HCT116 (cell line): Measurements from ENCODE around the gene MED14. TPM values are rescaled to one million over a fixed set of nuclear protein-coding genes. Genes with fewer than 3 reads are reported as not detected.

Experiments
- ATAC-seq: fragments of 200-7000 bp; cut with Tn5 transposase; 2 replicates; pipeline ENCODE4 v1.9.1; 2020; ENCODE audit warnings: mild to moderate bottlenecking, moderate library complexity
- BruUV-seq: library from RNA; stranded (reverse); fragments of 400-500 nt; replicated peaks from 2 replicates; lab custom pipeline; 2021; lab: Mats Ljungman, UMichigan
- CTCF ChIA-PET: fragments of 300-600 bp; sonication (Branson Sonifier 250); formaldehyde crosslinking; loops from one replicate; lab custom pipeline; 2021; ENCODE audit warnings: antibody characterized with exemption; lab: Charles Lee
- POLR2A ChIA-PET: fragments of 300-600, 350-600 bp; sonication (Branson Sonifier 250); formaldehyde crosslinking; loops from one replicate; lab custom pipeline; 2021; ENCODE audit warnings: antibody characterized with exemption; lab: Charles Lee
- RAD21 ChIA-PET, 2 experiments: fragments of 300-600 bp; sonication (Branson Sonifier 250); formaldehyde crosslinking; loops; one replicate each; lab custom pipeline; 2023; ENCODE audit warnings: low total read pairs in 2 of 2; ENCODE audit not compliant: uncharacterized antibody in 2 of 2, unreplicated experiment in 2 of 2, low non-redundant PET in 1 of 2; lab: Charles Lee
- DNase-seq: peaks from one replicate; pipeline ENCODE4 v3.0.0-alpha.2; 2010; ENCODE audit warnings: low read depth, low spot score
- H2AFZ ChIP-seq: fragments of 200-600 bp; shearing (Covaris generic), sonication (generic); 2 replicates; pipeline ENCODE4 v1.6.1; 2017; ENCODE audit warnings: low read depth, mixed run types, mixed read lengths, antibody characterized with exemption, low read length; ENCODE audit not compliant: poor library complexity, severe bottlenecking
- H3K27ac ChIP-seq: 2 replicates; pipeline ENCODE4 v1.5.1; 2012; ENCODE audit warnings: low read depth, low read length
- H3K27me3 ChIP-seq: fragments of 200-600 bp; sonication (generic); 2 replicates; pipeline ENCODE4 v1.6.1; 2016; ENCODE audit warnings: mixed run types, low read length, mixed read lengths; ENCODE audit not compliant: insufficient read depth
- H3K36me3 ChIP-seq, 2 experiments: fragments of 200-500 bp in 1 of 2; fragments of 200-600 bp in 1 of 2; sonication (Bioruptor generic) in 1 of 2; sonication (generic) in 1 of 2; 2 replicates each; pipeline versions ENCODE4 v1.5.1 to v1.6.1; 2014 to 2016; ENCODE audit warnings: low read length in 2 of 2, inconsistent platforms in 1 of 2, mixed read lengths in 1 of 2, mixed run types in 1 of 2; ENCODE audit not compliant: insufficient read depth in 2 of 2, control insufficient read depth in 1 of 2
- H3K4me1 ChIP-seq, 2 experiments: fragments of 200-600 bp in 1 of 2; sonication (generic) in 1 of 2; 2 replicates each; pipeline versions ENCODE4 v1.5.1 to v1.6.1; 2012 to 2017; ENCODE audit warnings: low read length in 2 of 2, inconsistent platforms in 1 of 2, mild to moderate bottlenecking in 1 of 2, mixed read lengths in 1 of 2, mixed run types in 1 of 2, moderate library complexity in 1 of 2; ENCODE audit not compliant: insufficient read depth in 2 of 2, control insufficient read depth in 1 of 2
- H3K4me2 ChIP-seq: fragments of 200-600 bp; sonication (generic); 2 replicates; pipeline ENCODE4 v1.6.1; 2017; ENCODE audit warnings: mixed run types, low read length, mixed read lengths
- H3K4me3 ChIP-seq, 2 experiments: fragments of 200-600 bp in 1 of 2; sonication (generic) in 1 of 2; replicated peaks in 1 of 2; 2 replicates each; pipeline ENCODE4 v1.5.1; 2011 to 2016; ENCODE audit warnings: low read length in 2 of 2, control low read depth in 1 of 2, low read depth in 1 of 2, mild to moderate bottlenecking in 1 of 2, mixed read lengths in 1 of 2, mixed run types in 1 of 2
- H3K79me2 ChIP-seq: fragments of 200-600 bp; sonication (generic); 2 replicates; pipeline ENCODE4 v1.6.1; 2017; ENCODE audit warnings: mild to moderate bottlenecking, mixed run types, low read length, moderate library complexity, mixed read lengths; ENCODE audit not compliant: insufficient read depth
- H3K9ac ChIP-seq: fragments of 200-600 bp; sonication (generic); 2 replicates; pipeline ENCODE4 v1.6.1; 2016; ENCODE audit warnings: low read length, mixed read lengths
- H3K9me2 ChIP-seq: fragments of 200-600 bp; sonication (generic), shearing (Covaris generic); 2 replicates; pipeline ENCODE4 v1.6.1; 2017; ENCODE audit warnings: mixed run types, mild to moderate bottlenecking, moderate library complexity; ENCODE audit not compliant: insufficient read depth
- H3K9me3 ChIP-seq, 2 experiments: fragments of 200-500 bp in 1 of 2; fragments of 200-600 bp in 1 of 2; sonication (Bioruptor generic) in 1 of 2; sonication (generic) in 1 of 2; 2 replicates each; pipeline ENCODE4 v1.6.1; 2014 to 2017; ENCODE audit warnings: low read length in 2 of 2, mixed read lengths in 2 of 2, inconsistent platforms in 1 of 2, low read depth in 1 of 2, mild to moderate bottlenecking in 1 of 2, mixed run types in 1 of 2, moderate library complexity in 1 of 2; ENCODE audit not compliant: control insufficient read depth in 1 of 2, insufficient read depth in 1 of 2
- H4K20me1 ChIP-seq: fragments of 200-600 bp; sonication (generic), shearing (Covaris generic); 2 replicates; pipeline ENCODE4 v1.6.1; 2017; ENCODE audit warnings: mixed run types, mild to moderate bottlenecking, moderate library complexity; ENCODE audit not compliant: insufficient read depth
- CEBPB ChIP-seq: IDR thresholded peaks from 2 replicates; pipeline ENCODE4 v1.6.1; 2012; ENCODE audit warnings: low read depth
- EGR1 ChIP-seq: IDR thresholded peaks from 2 replicates; pipeline ENCODE4 v1.6.1; 2012; ENCODE audit warnings: low read depth
- ELF1 ChIP-seq: IDR thresholded peaks from 2 replicates; pipeline ENCODE4 v1.6.1; 2012; ENCODE audit warnings: low read depth, borderline replicate concordance
- EZH2 ChIP-seq: fragments of 200-600 bp; sonication (generic); IDR thresholded peaks from 2 replicates; pipeline ENCODE4 v1.6.1; 2017; ENCODE audit warnings: antibody characterized with exemption, mixed run types
- FOSL1 ChIP-seq: IDR thresholded peaks from 2 replicates; pipeline ENCODE4 v1.6.1; 2012; ENCODE audit warnings: low read depth
- JUND ChIP-seq: IDR thresholded peaks from 2 replicates; pipeline ENCODE4 v1.6.1; 2012
- POLR2A ChIP-seq: IDR thresholded peaks from 2 replicates; pipeline ENCODE4 v1.7.0; 2011; ENCODE audit warnings: borderline replicate concordance; ENCODE audit not compliant: insufficient read depth, insufficient read length; ENCODE audit errors: extremely low read depth
- POLR2AphosphoS5 ChIP-seq: IDR thresholded peaks from 2 replicates; pipeline ENCODE4 v1.6.1; 2011; ENCODE audit warnings: mild to moderate bottlenecking, low read depth, low read length, moderate library complexity
- RAD21 ChIP-seq: IDR thresholded peaks from 2 replicates; pipeline ENCODE4 v1.6.1; 2012; ENCODE audit warnings: low read depth, mild to moderate bottlenecking
- SIN3A ChIP-seq: IDR thresholded peaks from 2 replicates; pipeline ENCODE4 v1.6.1; 2012; ENCODE audit warnings: low read depth
- SRF ChIP-seq: IDR thresholded peaks from 2 replicates; pipeline ENCODE4 v1.6.1; 2012; ENCODE audit warnings: low read depth
- TCF7L2 ChIP-seq: IDR thresholded peaks from 2 replicates; pipeline ENCODE4 v1.7.0; 2011; ENCODE audit warnings: borderline replicate concordance, inconsistent platforms; ENCODE audit not compliant: insufficient read depth, insufficient read length; ENCODE audit errors: extremely low read depth
- ZFX ChIP-seq: fragments of 450-650 bp; IDR thresholded peaks from 2 replicates; pipeline ENCODE4 v1.6.1; 2017
- intact Hi-C: fragments of 100-400 bp; cut with micrococcal nuclease; formaldehyde crosslinking; loops from 2 replicates; pipeline ENCODE4 v1.10.0; 2022
- total RNA-seq: library from RNA; stranded (reverse); gene quantifications from one replicate; pipeline ENCODE4 v1.2.1, GENCODE V29; 2021; ENCODE audit not compliant: unreplicated experiment
- TF ChIP-seq, protein P1 (sequence below): IDR thresholded peaks from 2 replicates; pipeline ENCODE4 v1.6.1; 2012
- TF ChIP-seq, protein P2 (sequence below): IDR thresholded peaks from 2 replicates; pipeline ENCODE4 v1.6.1; 2012; ENCODE audit warnings: low read depth
- TF ChIP-seq, protein P3 (sequence below): IDR thresholded peaks from 2 replicates; pipeline ENCODE4 v1.6.1; 2012
- TF ChIP-seq, protein P4 (sequence below), 3 experiments: fragments of 200-600 bp in 1 of 3; sonication (generic) in 1 of 3; IDR thresholded peaks in 2 of 3; conservative IDR thresholded peaks in 1 of 3; 2 replicates each; pipeline ENCODE4 v1.5.1; 2012 to 2017; ENCODE audit warnings: low read depth in 2 of 3, low read length in 2 of 3, antibody characterized with exemption in 1 of 3, borderline replicate concordance in 1 of 3, control low read depth in 1 of 3, mild to moderate bottlenecking in 1 of 3, mixed read lengths in 1 of 3, mixed run types in 1 of 3, moderate library complexity in 1 of 3; ENCODE audit not compliant: insufficient read depth in 1 of 3
- TF ChIP-seq, protein P5 (sequence below): IDR thresholded peaks from 2 replicates; pipeline ENCODE4 v1.6.1; 2011; ENCODE audit warnings: mild to moderate bottlenecking, low read length, moderate library complexity; ENCODE audit not compliant: insufficient replicate concordance; ENCODE audit errors: extremely low read depth

MED14 gene
- total RNA-seq, 1 experiment from 2014 or later = 51.8 TPM

DNA sequence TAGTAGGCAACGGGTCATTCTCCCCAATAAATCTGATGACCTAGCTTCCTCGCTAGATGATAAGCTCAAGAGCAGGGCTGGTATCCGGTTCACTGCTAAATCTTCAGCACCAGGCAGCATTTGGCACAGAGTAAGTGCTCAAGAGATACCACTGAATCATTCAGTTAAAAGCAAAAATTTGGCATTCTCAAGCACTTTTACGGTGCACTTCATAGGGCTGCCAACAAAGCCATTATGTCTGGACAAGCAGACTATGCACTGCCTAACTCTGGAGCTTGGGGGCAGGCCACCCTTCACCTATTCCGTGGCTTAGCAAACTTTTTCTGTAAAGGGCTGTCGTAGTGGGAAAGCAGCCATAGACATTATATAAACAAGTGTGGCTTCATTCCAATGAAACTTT lies 64.2 kb downstream of the MED14 start:
- intact Hi-C loops = no loop called here
- Histone ChIP-seq H3K4me1 (no peaks in the 10 kb centered on the region), H4K20me1 (no peaks in the 10 kb centered on the region), H3K27me3 (no peaks in the 10 kb centered on the region), H3K4me3 (no peak overlapping the region), H3K9ac (no peak overlapping the region), H3K9me3 (no peaks in the 10 kb centered on the region), H3K4me2 (no peak overlapping the region), H3K27ac (no peak overlapping the region), H3K79me2 (no peaks in the 10 kb centered on the region), H2AFZ (no peak overlapping the region), H3K9me2 (no peaks in the 10 kb centered on the region), H3K36me3 (peaks cover 3 to 14% of the 10 kb centered on the region in 2 experiments; a peak in 3 of 4 replicates)
- POLR2A ChIA-PET = no interaction called here
- CTCF ChIA-PET = no interaction called here
- ATAC-seq (no peak), DNase-seq (no peak)
- RAD21 ChIA-PET = no interaction called here
- BruUV-seq = no TSS peak
- TF ChIP-seq, protein P1, sequence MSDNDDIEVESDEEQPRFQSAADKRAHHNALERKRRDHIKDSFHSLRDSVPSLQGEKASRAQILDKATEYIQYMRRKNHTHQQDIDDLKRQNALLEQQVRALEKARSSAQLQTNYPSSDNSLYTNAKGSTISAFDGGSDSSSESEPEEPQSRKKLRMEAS = no peak
- no peak for TF ChIP-seq RAD21
- no peak for TF ChIP-seq JUND
- no peak for TF ChIP-seq POLR2A
- TF ChIP-seq, protein P2, sequence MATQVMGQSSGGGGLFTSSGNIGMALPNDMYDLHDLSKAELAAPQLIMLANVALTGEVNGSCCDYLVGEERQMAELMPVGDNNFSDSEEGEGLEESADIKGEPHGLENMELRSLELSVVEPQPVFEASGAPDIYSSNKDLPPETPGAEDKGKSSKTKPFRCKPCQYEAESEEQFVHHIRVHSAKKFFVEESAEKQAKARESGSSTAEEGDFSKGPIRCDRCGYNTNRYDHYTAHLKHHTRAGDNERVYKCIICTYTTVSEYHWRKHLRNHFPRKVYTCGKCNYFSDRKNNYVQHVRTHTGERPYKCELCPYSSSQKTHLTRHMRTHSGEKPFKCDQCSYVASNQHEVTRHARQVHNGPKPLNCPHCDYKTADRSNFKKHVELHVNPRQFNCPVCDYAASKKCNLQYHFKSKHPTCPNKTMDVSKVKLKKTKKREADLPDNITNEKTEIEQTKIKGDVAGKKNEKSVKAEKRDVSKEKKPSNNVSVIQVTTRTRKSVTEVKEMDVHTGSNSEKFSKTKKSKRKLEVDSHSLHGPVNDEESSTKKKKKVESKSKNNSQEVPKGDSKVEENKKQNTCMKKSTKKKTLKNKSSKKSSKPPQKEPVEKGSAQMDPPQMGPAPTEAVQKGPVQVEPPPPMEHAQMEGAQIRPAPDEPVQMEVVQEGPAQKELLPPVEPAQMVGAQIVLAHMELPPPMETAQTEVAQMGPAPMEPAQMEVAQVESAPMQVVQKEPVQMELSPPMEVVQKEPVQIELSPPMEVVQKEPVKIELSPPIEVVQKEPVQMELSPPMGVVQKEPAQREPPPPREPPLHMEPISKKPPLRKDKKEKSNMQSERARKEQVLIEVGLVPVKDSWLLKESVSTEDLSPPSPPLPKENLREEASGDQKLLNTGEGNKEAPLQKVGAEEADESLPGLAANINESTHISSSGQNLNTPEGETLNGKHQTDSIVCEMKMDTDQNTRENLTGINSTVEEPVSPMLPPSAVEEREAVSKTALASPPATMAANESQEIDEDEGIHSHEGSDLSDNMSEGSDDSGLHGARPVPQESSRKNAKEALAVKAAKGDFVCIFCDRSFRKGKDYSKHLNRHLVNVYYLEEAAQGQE = no peak
- TF ChIP-seq, protein P3, sequence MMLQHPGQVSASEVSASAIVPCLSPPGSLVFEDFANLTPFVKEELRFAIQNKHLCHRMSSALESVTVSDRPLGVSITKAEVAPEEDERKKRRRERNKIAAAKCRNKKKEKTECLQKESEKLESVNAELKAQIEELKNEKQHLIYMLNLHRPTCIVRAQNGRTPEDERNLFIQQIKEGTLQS = no peak
- TF ChIP-seq CEBPB = no peak
- TF ChIP-seq SRF = no peak
- TF ChIP-seq, protein P4, sequence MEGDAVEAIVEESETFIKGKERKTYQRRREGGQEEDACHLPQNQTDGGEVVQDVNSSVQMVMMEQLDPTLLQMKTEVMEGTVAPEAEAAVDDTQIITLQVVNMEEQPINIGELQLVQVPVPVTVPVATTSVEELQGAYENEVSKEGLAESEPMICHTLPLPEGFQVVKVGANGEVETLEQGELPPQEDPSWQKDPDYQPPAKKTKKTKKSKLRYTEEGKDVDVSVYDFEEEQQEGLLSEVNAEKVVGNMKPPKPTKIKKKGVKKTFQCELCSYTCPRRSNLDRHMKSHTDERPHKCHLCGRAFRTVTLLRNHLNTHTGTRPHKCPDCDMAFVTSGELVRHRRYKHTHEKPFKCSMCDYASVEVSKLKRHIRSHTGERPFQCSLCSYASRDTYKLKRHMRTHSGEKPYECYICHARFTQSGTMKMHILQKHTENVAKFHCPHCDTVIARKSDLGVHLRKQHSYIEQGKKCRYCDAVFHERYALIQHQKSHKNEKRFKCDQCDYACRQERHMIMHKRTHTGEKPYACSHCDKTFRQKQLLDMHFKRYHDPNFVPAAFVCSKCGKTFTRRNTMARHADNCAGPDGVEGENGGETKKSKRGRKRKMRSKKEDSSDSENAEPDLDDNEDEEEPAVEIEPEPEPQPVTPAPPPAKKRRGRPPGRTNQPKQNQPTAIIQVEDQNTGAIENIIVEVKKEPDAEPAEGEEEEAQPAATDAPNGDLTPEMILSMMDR (IDR thresholded peaks at IDR 0.05 in 2 of 3, conservative IDR thresholded peaks at IDR 0.05 in 1 of 3; ENCODE audit: borderline replicate concordance in 1 of 3, insufficient read depth in 1 of 3, low read depth in 2 of 3, low read length in 2 of 3) = no peak
- TF ChIP-seq EGR1 = no peak
- no peak for TF ChIP-seq EZH2
- TF ChIP-seq POLR2AphosphoS5 = no peak
- no peak for TF ChIP-seq ZFX
- TF ChIP-seq TCF7L2 = no peak
- no peak for TF ChIP-seq FOSL1
- no peak for TF ChIP-seq ELF1
- TF ChIP-seq, protein P5, sequence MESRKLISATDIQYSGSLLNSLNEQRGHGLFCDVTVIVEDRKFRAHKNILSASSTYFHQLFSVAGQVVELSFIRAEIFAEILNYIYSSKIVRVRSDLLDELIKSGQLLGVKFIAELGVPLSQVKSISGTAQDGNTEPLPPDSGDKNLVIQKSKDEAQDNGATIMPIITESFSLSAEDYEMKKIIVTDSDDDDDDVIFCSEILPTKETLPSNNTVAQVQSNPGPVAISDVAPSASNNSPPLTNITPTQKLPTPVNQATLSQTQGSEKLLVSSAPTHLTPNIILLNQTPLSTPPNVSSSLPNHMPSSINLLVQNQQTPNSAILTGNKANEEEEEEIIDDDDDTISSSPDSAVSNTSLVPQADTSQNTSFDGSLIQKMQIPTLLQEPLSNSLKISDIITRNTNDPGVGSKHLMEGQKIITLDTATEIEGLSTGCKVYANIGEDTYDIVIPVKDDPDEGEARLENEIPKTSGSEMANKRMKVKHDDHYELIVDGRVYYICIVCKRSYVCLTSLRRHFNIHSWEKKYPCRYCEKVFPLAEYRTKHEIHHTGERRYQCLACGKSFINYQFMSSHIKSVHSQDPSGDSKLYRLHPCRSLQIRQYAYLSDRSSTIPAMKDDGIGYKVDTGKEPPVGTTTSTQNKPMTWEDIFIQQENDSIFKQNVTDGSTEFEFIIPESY = no peak
- no peak for TF ChIP-seq SIN3A
